Measurements from ENCODE around the gene C1orf141.

C1orf141 gene

GRCh38 chr1:67126974-67127373 is 7.8 kb downstream of the C1orf141 start:
- no peak overlapping the region for H3K27ac Mint-ChIP-seq
- peaks cover 4% of the 10 kb centered on the region for H3K4me1 Mint-ChIP-seq (ENCODE audit: low read depth)
- no peaks in the 10 kb centered on the region for H3K36me3 Mint-ChIP-seq
- H3K4me3 Mint-ChIP-seq = no peak overlapping the region
- no peaks in the 10 kb centered on the region for H3K27me3 Mint-ChIP-seq
- H3K9me3 Mint-ChIP-seq (ENCODE audit: low read depth) = no peaks in the 10 kb centered on the region

- Mint-ChIP-seq H3K4me1 (ENCODE audit: low read depth) (peaks cover 4% of the 10 kb centered on the region), H3K27me3 (no peaks in the 10 kb centered on the region), H3K36me3 (no peaks in the 10 kb centered on the region), H3K9me3 (ENCODE audit: low read depth) (no peaks in the 10 kb centered on the region), H3K4me3 (no peak overlapping the region), H3K27ac (no peak overlapping the region)
These were observed 8.5 kb downstream of the C1orf141 start for GRCh38 chr1:67126111-67126746.

GRCh38 chr1:67124455-67124854 is 10.3 kb downstream of the C1orf141 start:
- Mint-ChIP-seq H3K9me3 (ENCODE audit: low read depth) (no peaks in the 10 kb centered on the region), H3K27me3 (no peaks in the 10 kb centered on the region), H3K27ac (no peak overlapping the region), H3K4me3 (no peak overlapping the region), H3K4me1 (ENCODE audit: low read depth) (peaks cover 4% of the 10 kb centered on the region), H3K36me3 (no peaks in the 10 kb centered on the region)

- Mint-ChIP-seq H3K9me3 (ENCODE audit: low read depth) (no peaks in the 10 kb centered on the region), H3K4me3 (no peak overlapping the region), H3K36me3 (peaks cover 3% of the 10 kb centered on the region), H3K27ac (no peak overlapping the region), H3K4me1 (ENCODE audit: low read depth) (peaks cover 18% of the 10 kb centered on the region), H3K27me3 (no peaks in the 10 kb centered on the region)
These were observed 13.7 kb downstream of the C1orf141 start for GRCh38 chr1:67120855-67121619.

- H3K27ac Mint-ChIP-seq = no peak overlapping the region
- H3K36me3 Mint-ChIP-seq = peaks cover 8% of the 10 kb centered on the region
- H3K4me1 Mint-ChIP-seq (ENCODE audit: low read depth) = peaks cover 17% of the 10 kb centered on the region
- no peaks in the 10 kb centered on the region for H3K27me3 Mint-ChIP-seq
- no peak overlapping the region for H3K4me3 Mint-ChIP-seq
- peaks cover 4% of the 10 kb centered on the region for H3K9me3 Mint-ChIP-seq (ENCODE audit: low read depth)
These were observed 16.1 kb downstream of the C1orf141 start for GRCh38 chr1:67118646-67119045.

GRCh38 chr1:67118191-67118590 is 16.6 kb downstream of the C1orf141 start:
- Mint-ChIP-seq H3K4me3 (no peak overlapping the region), H3K4me1 (ENCODE audit: low read depth) (peaks cover 17% of the 10 kb centered on the region), H3K9me3 (ENCODE audit: low read depth) (peaks cover 4% of the 10 kb centered on the region), H3K27me3 (no peaks in the 10 kb centered on the region), H3K36me3 (peaks cover 8% of the 10 kb centered on the region), H3K27ac (no peak overlapping the region)

- peaks cover 18% of the 10 kb centered on the region for H3K4me1 Mint-ChIP-seq (ENCODE audit: low read depth)
- no peak overlapping the region for H3K27ac Mint-ChIP-seq
- peaks cover 8% of the 10 kb centered on the region for H3K36me3 Mint-ChIP-seq
- H3K27me3 Mint-ChIP-seq = no peaks in the 10 kb centered on the region
- peaks cover 4% of the 10 kb centered on the region for H3K9me3 Mint-ChIP-seq (ENCODE audit: low read depth)
- no peak overlapping the region for H3K4me3 Mint-ChIP-seq
These were observed 20.6 kb downstream of the C1orf141 start for GRCh38 chr1:67114162-67114561.

GRCh38 chr1:67110352-67110751 is 24.4 kb downstream of the C1orf141 start:
- Mint-ChIP-seq H3K27ac (no peak overlapping the region), H3K4me3 (no peak overlapping the region)

GRCh38 chr1:67105508-67105907 is 29.3 kb downstream of the C1orf141 start:
- Mint-ChIP-seq H3K36me3 (no peaks in the 10 kb centered on the region), H3K27ac (no peak overlapping the region), H3K27me3 (no peaks in the 10 kb centered on the region), H3K4me3 (no peak overlapping the region), H3K9me3 (ENCODE audit: low read depth) (no peaks in the 10 kb centered on the region), H3K4me1 (ENCODE audit: low read depth) (peaks cover 2% of the 10 kb centered on the region)

More at GRCh38 chr1:67110352-67110751, 24.4 kb downstream of the C1orf141 start:
- Mint-ChIP-seq H3K36me3 (peaks cover 4% of the 10 kb centered on the region), H3K9me3 (ENCODE audit: low read depth) (peaks cover 4% of the 10 kb centered on the region), H3K4me1 (ENCODE audit: low read depth) (peaks cover 2% of the 10 kb centered on the region), H3K27me3 (no peaks in the 10 kb centered on the region)

GRCh38 chr1:67103548-67103947 is 31.2 kb downstream of the C1orf141 start:
- Mint-ChIP-seq H3K9me3 (ENCODE audit: low read depth) (no peaks in the 10 kb centered on the region), H3K4me3 (no peak overlapping the region), H3K27me3 (no peaks in the 10 kb centered on the region), H3K4me1 (ENCODE audit: low read depth) (no peaks in the 10 kb centered on the region), H3K36me3 (no peaks in the 10 kb centered on the region), H3K27ac (no peak overlapping the region)

- Mint-ChIP-seq H3K27ac (no peak overlapping the region), H3K9me3 (ENCODE audit: low read depth) (no peaks in the 10 kb centered on the region), H3K36me3 (no peaks in the 10 kb centered on the region), H3K4me1 (ENCODE audit: low read depth) (no peaks in the 10 kb centered on the region), H3K27me3 (no peaks in the 10 kb centered on the region), H3K4me3 (no peak overlapping the region)
These were observed 33.9 kb downstream of the C1orf141 start for GRCh38 chr1:67100833-67101232.

GRCh38 chr1:67097305-67097704 is 37.5 kb downstream of the C1orf141 start:
- Mint-ChIP-seq H3K4me3 (no peak overlapping the region), H3K27ac (no peak overlapping the region), H3K27me3 (peaks cover 6% of the 10 kb centered on the region), H3K9me3 (ENCODE audit: low read depth) (no peaks in the 10 kb centered on the region), H3K36me3 (no peaks in the 10 kb centered on the region), H3K4me1 (ENCODE audit: low read depth) (no peaks in the 10 kb centered on the region)

GRCh38 chr1:67094191-67094590 is 40.6 kb downstream of the C1orf141 start:
- Mint-ChIP-seq H3K27ac (no peak overlapping the region), H3K9me3 (ENCODE audit: low read depth) (no peaks in the 10 kb centered on the region), H3K27me3 (peaks cover 6% of the 10 kb centered on the region), H3K4me1 (ENCODE audit: low read depth) (no peaks in the 10 kb centered on the region), H3K4me3 (no peak overlapping the region), H3K36me3 (no peaks in the 10 kb centered on the region)

GRCh38 chr1:67089685-67090208 is 45.0 kb downstream of the C1orf141 start:
- Mint-ChIP-seq H3K27me3 (peaks cover 2% of the 10 kb centered on the region), H3K9me3 (ENCODE audit: low read depth) (no peaks in the 10 kb centered on the region), H3K27ac (no peak overlapping the region), H3K4me1 (ENCODE audit: low read depth) (no peaks in the 10 kb centered on the region), H3K36me3 (no peaks in the 10 kb centered on the region), H3K4me3 (no peak overlapping the region)

- Mint-ChIP-seq H3K27ac (no peak overlapping the region), H3K4me1 (ENCODE audit: low read depth) (no peaks in the 10 kb centered on the region), H3K36me3 (no peaks in the 10 kb centered on the region), H3K9me3 (ENCODE audit: low read depth) (no peaks in the 10 kb centered on the region), H3K27me3 (peaks cover 2% of the 10 kb centered on the region), H3K4me3 (no peak overlapping the region)
These were observed 46.3 kb downstream of the C1orf141 start for GRCh38 chr1:67088440-67088839.
